Measurements from ENCODE around the gene SESN3.

- TF ChIP-seq POLR2AphosphoS5 (IDR thresholded peaks at IDR 0.05): no peak
- no peak for TF ChIP-seq POLR2A (IDR thresholded peaks at IDR 0.05)
- no peak for TF ChIP-seq CTCF (IDR thresholded peaks at IDR 0.05)
Observed at GRCh38 chr11:95268391-95268790, 37.4 kb upstream of the SESN3 start.
